GM18909 (cell line): Measurements from ENCODE around the gene SLC35C1.
"Not testable (repeated sequence)": the region's sequence is repeated elsewhere in the genome, so short reads cannot be mapped to it uniquely, and the experiment has no call there.

Source experiments
- ATAC-seq: cut with Tn5 transposase; IDR thresholded peaks from one replicate; pipeline ENCODE4 v1.9.1; 2021; ENCODE audit warnings: mild to moderate bottlenecking; ENCODE audit not compliant: unreplicated experiment, poor library complexity

SLC35C1 gene

DNA sequence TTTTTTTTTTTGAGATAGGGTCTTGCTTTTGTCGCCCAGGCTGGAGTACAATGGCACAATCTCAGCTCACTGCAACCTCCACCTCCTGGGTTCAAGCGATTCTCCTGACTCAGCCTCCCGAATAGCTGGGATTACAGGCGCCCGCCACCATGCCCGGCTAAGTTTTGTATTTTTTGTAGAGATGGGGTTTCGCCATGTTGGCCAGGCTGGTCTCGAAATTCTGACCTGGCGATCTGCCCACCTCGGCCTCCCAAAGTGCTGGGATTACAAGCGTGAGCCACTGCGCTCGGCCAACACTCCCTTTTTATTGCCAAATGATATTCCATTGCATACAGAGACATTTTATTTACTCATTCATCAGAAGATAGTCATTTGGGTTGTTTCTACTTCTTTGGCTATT, 35.3 kb downstream of the SLC35C1 start:
- ATAC-seq = not testable (repeated sequence)

DNA sequence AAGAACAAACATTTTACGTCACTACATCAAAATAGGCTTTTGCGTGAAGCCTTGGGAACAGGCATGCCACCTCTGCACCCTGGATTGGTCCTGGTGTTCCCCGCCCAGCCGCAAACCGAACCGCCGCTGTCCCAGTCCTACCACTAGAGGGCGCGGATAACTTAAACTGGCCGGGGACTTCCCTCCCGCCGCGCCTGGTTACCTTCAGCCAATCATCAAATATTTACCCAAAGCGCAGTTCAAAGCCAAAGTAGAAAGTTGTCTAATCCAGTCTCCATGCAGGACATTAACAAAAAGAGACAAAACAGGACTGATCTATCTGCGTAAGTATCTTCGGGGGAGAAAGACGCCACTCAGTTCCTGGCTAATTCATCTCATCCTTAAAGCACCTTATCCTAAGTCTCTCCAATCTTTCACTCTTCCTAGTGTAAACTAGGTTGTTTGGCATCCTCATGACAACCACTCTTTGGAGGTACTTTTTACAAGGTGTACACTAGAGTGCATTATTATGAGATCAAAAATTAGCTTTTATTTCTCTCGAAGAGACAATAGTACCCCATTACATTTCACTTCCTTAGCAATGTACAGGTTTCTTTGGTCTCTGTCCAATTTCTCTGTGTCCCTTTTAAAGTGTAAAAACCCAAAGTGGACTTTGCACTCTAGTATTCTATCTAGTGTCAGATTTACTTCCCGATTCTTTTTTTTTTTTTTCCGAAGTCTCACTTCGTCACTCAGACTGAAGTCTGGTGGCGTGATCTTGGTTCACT, 38.4 kb downstream of the SLC35C1 start:
- ATAC-seq = no peak

DNA sequence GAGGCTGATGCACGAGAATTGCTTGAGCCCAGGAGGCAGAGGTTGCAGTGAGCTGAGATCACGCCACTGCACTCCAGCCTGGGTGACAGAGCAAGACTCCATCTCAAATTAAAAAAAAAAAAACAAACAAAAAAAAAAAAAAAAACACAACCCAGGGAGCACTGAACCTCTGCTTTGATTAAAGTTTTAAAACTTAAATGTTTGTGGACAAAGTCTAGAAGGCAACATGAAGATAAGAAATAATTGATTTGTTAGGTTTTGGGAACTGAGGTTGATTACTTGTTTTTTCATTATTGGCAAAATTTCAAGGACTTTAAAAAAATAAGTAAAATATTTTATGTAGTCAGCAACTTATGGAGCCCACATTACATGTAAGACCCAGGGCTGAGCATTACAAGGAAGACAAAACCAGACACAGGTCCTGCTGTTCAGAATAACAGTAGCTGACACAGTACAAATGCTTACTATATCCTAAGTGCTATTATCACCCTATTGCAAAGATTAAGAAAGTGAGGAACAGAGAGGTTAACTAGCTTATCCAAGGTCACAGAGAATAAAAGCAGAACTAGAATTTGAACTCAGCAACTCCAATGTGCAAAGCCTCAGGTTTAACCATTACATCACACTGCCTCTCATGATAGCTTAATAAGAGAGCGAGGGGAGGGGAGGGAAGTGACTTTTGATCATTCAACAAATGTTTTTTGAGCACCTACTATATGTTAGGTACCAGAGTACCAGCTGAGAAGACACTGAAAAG, 40.1 kb downstream of the SLC35C1 start:
- no peak for ATAC-seq

DNA sequence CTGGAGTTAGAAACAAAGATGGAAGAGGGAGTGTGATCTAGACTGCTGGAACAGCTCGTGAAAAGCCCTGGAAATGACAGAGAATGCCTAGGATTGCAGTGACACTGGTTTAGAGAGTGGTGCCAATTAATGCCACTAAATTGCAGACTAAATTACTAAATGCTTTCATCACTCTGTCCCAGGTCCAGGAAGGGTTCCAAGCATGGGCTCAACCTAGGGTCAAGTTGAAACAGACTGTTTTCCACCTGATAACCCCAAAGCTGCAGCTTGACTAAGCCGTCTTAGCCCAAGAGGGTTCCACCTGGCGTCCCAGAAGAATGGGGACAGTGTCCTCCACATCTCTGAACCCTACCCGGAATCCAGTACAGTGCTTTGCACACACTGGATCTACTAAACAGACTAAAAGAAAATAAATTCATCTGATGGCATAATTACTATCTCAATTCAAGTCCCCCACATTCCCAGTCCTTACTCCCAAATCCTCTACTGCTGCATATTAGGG, 41.3 kb downstream of the SLC35C1 start:
- no peak for ATAC-seq

DNA sequence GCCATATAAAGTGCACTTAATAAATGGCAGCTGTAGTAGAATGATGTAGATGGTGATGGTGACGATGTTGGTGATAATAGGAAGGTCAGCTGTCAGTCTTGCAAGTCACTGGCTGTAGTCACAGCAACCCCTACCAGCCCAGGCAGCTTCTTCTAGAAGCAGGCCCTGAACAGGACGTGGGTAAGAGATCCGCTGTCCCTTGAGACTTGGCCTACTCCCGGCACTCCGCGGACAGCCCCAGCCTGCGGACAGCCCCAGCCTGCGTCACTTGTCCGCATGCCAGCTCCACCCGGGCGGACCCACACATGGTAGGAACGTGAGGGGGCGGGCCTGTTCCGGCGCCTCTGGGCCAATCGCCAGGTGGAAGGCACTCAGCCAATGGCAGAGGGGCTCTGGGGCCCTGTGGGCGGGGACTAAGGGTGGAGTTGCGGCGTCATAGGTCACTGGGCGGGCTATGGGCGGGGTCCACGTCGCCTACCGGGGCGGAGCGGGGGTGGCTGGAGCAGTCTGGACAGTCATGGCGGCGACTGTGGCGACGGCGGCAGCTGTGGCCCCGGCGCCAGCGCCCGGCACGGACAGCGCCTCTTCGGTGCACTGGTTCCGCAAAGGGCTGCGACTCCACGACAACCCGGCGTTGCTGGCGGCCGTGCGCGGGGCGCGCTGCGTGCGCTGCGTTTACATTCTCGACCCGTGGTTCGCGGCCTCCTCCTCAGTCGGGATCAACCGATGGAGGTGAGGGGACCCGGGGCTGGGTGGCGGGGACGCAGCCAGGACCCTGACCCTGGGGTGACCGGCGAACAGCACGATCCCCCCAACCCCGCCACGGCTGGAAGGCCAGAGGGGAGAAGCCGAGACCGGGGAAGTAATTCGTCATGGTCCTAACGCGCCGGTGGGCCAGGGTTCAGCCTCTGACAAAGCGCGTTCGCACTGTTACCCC, 42.3 kb downstream of the SLC35C1 start, which contains the start of gene CRY2:
TSS of gene CRY2 (plus strand) at position 502 of the 937 bp plus-strand sequence. CDS start at position 518, 16 bp downstream.
- ATAC-seq = peak; percentile 95

DNA sequence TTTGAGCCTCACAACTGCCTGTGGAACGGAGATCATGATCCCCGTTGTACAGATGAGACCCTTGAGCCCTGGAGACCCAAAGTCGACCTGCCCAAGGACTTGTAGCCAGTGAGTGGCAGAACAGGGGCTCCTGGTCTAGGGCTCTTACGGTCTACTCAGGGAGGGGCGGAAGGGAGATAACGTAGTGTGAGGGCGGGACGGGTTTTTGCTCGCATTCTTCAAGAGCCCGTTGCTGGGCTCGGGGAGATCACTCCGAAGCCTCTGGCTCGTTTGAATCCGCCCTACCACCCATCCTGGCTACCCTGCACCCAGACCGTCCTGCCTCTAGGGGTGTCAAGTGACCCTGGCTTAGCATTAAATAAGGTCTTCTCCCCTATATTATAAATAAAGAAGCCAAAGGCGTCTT, 43.0 kb downstream of the SLC35C1 start:
- peak; percentile 2 for ATAC-seq

DNA sequence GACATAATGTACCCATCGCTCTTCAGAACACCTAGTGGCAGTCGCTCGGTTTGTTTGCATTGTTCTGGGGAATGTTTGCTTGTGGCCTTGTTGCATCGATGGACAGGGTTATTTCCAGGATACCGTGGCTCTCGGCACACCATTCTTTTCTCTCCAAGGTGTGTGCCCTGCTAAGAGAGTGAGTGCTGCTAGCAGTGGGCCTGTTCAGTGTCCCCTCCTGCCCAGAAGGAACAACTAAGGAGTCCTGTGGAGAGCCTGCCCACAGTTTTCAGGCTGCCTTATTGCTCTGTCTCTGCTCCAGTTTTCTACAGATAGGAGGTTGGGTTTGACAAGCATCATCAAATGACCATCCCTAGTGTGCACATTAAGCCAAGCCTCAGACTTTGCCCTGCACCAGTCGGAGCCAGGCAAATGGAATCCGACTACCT, 43.7 kb downstream of the SLC35C1 start:
- no peak for ATAC-seq

DNA sequence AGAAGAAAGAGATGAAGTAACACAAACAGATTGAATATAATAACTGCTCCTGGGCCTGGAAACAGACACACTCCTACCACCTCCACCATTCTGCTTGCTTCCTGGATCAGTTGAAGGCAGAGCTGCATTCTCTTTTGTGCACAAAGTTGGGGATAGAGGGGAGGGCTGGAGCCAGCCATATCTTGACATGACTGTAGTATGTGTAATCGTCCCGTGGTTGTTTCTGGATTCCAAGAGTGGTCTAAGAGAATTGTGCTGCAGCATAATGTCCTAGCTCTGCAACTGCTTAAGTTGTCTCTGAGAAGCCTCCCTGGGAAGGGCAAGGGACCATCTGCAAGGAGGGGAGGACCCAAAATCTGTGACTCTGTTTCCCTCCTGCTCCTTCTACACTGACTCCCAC, 45.5 kb downstream of the SLC35C1 start:
- ATAC-seq = no peak

DNA sequence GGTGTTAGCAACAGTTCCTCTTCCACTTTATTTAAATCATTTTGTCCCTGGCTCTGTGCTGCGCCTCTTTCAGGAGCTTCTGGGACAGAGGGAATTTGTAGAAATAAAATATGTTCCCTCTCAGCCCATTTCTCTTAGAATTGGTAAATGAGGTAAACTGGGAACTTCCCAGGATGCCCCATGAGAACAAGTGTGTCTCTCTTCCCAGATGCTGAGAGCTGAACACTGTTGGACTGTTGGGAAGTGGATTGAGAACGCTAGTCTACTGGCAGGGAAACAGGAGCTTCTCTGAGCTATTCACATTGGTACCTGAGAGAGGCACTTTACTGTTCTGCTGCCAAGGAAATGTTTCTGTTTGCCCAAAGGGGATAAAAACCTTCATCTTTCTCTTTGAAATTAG, 46.3 kb downstream of the SLC35C1 start:
- ATAC-seq = no peak

DNA sequence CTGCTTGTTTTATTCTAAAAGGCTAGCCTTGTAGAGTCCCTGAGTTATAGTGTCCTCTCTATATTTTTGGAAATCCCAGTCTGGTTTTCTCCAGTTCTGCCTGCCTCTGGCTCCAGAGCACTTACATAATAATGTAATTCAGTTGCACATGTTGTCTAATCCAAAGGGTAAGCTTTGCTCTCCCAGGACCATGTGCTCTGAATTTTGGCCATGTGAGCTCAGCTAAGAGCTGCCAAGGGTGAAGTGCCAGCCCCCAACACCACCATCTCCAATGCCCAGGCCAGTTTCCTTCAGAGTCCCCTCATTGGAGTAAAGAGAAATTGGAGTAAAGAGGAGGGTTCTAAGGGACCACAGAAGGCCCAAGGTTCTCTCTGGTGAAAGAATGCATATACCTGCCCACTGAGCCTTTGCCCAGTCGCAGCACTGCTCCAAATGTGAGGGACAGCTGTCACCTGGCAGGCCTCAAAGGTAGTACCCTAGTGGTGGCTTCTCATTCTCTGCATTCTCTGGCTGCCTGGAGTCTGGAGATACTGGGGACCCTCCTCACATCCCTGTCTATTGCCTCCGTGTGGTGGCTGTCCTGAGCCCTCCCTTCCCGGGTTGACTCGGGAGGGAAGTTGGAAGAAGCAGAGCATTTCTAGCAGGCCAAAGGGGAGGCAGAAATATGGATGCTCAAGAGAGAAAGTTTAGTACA, 47.2 kb downstream of the SLC35C1 start:
- ATAC-seq = peak; percentile 24

DNA sequence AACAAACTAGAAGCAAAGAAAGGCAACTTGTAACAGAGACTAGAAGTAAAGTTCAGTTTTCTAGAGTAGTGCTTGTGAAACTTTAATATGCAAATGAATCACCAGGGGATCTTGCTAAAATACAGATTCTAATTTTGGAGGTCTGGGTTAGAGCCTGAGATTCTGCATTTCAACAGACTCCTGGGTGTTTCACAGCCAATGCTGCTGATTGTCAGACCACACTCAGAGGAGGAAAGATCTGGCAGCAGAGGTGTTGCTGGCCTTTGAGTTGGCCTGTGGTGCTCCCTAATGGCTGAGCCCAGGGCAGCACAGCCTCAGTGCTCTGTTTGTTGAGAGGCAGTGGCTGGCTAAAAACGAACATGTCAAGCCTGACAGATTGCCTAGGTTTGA, 47.8 kb downstream of the SLC35C1 start:
- peak; percentile 54 for ATAC-seq

DNA sequence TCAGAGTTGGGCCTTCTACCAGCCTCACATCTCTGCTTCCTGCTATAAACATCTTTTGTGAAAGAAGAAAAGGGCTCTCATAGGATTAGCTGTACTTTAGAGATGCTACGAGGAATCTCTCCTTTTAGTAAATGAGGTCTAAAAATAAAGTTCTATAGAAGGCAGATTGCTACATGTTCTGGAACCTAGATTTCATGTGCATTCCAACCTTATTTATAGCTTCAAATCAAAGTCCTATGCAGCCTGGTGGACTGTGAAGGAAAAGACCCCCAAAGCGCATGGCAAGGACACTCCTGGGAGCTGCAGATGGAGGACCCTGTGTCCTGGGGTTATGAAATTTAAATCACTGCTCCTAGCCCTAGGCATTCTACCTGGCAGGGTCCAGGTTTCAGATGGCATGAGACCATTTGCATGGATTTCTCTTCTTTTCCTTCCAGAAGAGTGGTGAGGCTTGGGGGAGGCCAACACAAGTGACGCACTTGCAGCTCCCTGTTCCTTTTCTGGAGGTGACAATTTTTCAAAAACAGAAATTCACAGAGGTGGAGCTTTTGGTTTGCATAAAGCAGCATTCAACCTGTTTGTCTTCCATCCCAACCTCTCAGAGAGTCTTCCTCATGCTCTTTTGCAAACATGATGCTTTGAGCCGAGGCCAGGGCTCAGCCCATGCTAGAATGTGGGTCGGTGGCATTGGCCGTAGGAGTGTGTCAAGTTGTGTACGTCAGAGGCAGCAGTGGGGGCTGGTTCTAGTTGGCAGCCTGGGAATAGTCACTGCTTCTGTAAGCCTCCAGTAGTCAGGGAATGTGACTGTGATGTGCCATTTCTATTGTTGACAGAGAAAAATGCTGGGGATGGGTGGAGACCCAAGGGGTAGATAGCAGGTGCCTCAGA, 48.6 kb downstream of the SLC35C1 start:
- no peak for ATAC-seq

DNA sequence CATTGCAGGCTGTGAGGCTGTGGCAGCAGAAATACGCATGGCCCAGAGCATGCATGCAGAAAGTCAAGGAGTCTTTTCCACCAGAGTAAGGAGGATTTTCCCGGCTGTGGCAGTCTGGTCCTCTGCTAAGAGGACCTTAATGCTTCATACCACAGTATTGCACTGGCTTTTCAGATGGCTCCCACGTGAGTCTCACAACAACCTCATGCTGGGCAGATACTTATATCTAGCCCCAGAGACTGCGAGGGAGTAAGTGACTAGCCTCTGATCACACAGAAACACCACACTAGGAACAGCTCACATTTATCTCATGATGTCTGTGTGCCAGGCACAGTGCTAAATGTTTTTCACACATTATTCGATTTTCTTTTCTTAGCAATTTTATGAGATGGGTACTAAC, 50.4 kb downstream of the SLC35C1 start:
- ATAC-seq = no peak

DNA sequence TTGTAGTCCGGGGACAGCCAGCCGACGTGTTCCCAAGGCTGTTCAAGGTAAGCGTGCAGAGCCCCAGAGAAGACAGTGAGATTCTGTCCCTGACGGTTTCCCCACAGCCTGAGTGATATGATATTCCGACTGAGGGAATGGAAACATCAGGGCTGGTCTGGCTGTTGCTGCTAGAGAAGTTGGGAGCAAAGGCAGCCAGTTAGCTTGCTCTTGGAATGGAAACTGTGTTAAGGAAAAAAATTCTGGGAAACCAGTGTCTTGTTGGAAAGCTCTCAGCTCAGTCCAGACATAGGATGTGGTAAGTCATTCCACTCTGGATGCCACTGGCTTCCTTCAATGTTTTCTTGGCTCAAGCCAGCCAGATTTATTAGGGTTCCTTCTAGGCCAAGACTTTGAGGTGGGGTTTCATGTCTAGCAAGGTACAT, 51.1 kb downstream of the SLC35C1 start:
- no peak for ATAC-seq

DNA sequence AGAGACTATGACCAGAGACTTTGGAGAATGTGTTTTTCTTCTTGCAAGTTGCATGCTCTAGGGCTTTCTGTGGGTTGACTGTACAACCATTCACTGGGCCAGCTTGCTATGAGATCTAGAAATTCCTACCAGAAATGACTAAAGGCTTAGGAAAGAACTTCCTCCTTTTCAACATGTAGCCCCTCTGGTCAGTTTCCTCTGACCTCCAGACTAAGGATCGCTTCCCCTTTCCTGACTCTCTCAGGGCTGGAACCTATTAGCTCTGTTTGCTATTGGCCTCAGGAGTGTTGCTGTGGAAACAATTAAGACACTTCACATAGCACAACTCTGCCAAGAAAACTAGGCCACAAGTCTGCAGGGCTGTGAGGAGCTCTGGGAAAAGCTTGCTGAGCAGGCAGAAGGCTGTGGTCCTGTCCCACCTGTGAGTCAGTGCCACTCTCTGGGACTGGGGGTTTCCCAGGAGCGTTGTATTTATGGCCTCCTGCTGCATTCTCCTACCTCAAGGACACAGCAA, 53.1 kb downstream of the SLC35C1 start:
- ATAC-seq = no peak

DNA sequence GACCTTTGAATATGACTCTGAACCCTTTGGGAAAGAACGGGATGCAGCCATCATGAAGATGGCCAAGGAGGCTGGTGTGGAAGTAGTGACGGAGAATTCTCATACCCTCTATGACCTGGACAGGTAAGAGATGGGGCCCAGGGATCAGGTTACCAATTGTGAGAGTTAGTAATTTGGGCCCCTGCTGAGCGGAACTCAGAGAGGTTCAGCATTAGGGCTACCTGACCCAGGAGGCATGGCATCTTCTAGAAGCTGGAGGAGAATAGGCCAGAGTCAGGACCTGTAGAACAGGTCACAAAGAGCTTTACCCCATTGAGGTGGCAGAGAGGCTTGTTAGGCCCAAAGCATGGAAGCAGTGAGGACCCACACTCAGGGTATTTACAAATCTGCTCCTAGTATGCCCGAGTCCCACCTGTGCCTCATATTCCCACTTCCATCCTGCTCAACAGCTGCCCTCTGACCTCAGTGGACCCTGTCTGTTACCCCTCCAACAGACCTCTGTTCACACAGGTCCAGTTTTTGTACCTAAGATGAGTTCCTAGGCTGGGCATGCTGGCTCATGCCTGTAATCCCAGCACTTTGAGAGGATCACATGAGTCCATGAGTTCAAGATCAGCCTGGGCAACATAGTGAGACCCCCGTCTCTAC, 53.9 kb downstream of the SLC35C1 start:
- ATAC-seq = no peak

DNA sequence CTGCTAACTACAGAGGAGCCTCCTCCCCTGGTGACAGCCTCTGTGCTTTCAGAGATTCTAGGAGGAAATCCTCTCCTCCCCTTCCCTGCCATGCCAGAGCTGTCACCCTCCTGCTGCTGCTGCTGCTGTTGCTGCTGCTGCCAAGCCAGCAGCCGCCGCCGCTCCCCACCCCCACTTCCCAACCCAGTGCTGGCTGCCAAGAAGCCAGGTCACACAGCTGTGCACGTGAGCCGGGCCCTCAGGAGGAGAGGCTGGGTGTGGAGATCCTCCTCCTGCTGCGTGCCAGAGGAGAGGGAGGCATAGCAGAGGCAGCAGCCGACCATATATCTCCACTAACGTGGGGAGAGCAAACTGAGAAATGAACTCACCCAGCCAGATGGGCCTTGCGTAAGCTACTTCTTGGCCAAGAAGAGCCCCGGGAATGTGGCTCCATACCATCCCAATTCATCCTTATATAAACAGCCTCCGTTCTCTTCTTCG, 54.8 kb downstream of the SLC35C1 start:
- ATAC-seq = no peak

DNA sequence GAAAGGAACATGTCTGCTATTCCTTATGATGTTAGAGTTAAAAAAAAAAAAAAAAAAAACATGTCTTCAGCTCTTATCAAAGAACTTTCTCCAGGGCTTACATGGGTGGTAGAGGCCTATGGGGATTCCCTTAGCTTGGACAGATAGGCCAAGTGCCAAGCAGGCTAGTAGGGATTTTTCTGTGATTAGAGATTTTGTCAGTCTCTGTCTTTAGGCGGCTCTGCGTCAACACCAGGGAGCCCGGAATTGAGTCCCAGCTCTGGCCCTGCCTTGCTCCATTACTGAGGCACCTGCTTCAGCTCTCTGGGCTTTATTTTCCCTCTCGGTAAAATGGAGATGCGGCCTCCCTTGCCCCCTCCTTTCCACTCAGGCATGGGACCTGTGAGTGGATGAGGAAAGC, 55.4 kb downstream of the SLC35C1 start:
- no peak for ATAC-seq
